Activated CD4-positive, alpha-beta T cell treated with anti-CD3 and anti-CD28 coated beads, Interleukin-2, amount 10 ng/mL, durations not matched to agents 24 days and 14 days (primary cell): ENCODE data around the gene DDX25. TPM values are rescaled to one million over a fixed set of nuclear protein-coding genes. Genes with fewer than 3 reads are reported as not detected.
"Not testable (repeated sequence)": the region's sequence is repeated elsewhere in the genome, so short reads cannot be mapped to it uniquely, and the experiment has no call there.

ENCODE experiments used
- DNase-seq: peaks from one replicate; pipeline ENCODE4 v3.0.0; 2022
- H3K27ac Mint-ChIP-seq: one replicate; pipeline ENCODE4 v1.8.0; 2022; ENCODE audit warnings: mild to moderate bottlenecking, mixed read lengths
- H3K27me3 Mint-ChIP-seq: one replicate; pipeline ENCODE4 v1.8.0; 2022; ENCODE audit warnings: mixed read lengths
- H3K36me3 Mint-ChIP-seq: one replicate; pipeline ENCODE4 v1.8.0; 2022; ENCODE audit warnings: low read depth, mild to moderate bottlenecking, mixed read lengths
- H3K4me1 Mint-ChIP-seq: one replicate; pipeline ENCODE4 v1.8.0; 2021; ENCODE audit warnings: mixed read lengths
- H3K4me3 Mint-ChIP-seq: one replicate; pipeline ENCODE4 v1.8.0; 2022; ENCODE audit warnings: mild to moderate bottlenecking, moderate library complexity, mixed read lengths
- H3K9me3 Mint-ChIP-seq: one replicate; pipeline ENCODE4 v1.8.0; 2021; ENCODE audit warnings: mixed read lengths
- intact Hi-C: fragments of 100-400 bp; cut with micrococcal nuclease; formaldehyde crosslinking; loops from one replicate; pipeline ENCODE4 v1.15.1; 2023
- total RNA-seq: library from RNA; stranded (reverse); gene quantifications from 2 replicates; pipeline ENCODE4 v1.2.3, GENCODE V29; 2022

Gene DDX25
- total RNA-seq, 1 donor from 2014 or later, result not detected

- peak within 1 kb of the TSS; percentile 97 for H3K27ac Mint-ChIP-seq
- peak within 1 kb of the TSS; percentile 89 for H3K4me3 Mint-ChIP-seq
- peaks cover 9% of the 10 kb centered on the region for H3K36me3 Mint-ChIP-seq
- H3K9me3 Mint-ChIP-seq, result no peaks in the 10 kb centered on the region
- intact Hi-C loops, result loop anchor here (1.0 to 10.0 kb wide), 9 partner anchors 16 to 933 kb away; partner anchors contain the start of genes CCDC15, EI24, FAM118B and FOXRED1
- peaks cover 34% of the 10 kb centered on the region for H3K4me1 Mint-ChIP-seq
- DNase-seq, result peak; percentile 100
- peaks cover 4% of the 10 kb centered on the region for H3K27me3 Mint-ChIP-seq
Measured at GRCh38 chr11:125887373-125888324, 16.7 kb upstream of the DDX25 start, which contains the start of gene HYLS1. Gene HYLS1, plus strand, starts transcription at chr11:125887668. Its CDS starts 11,701 bp downstream, at chr11:125899369.

GRCh38 chr11:125890447-125891100, 13.7 kb upstream of the DDX25 start:
- H3K9me3 Mint-ChIP-seq, result no peaks in the 10 kb centered on the region
- no peak for DNase-seq
- intact Hi-C loops, result no loop called here
- peaks cover 4% of the 10 kb centered on the region for H3K27me3 Mint-ChIP-seq
- H3K27ac Mint-ChIP-seq, result no peak overlapping the region
- peaks cover 36% of the 10 kb centered on the region for H3K36me3 Mint-ChIP-seq
- peak overlapping the region; percentile 24 for H3K4me3 Mint-ChIP-seq
- peaks cover 41% of the 10 kb centered on the region for H3K4me1 Mint-ChIP-seq

- Mint-ChIP-seq H3K4me1 (peaks cover 41% of the 10 kb centered on the region), H3K9me3 (no peaks in the 10 kb centered on the region), H3K27me3 (peaks cover 4% of the 10 kb centered on the region), H3K27ac (no peak overlapping the region), H3K4me3 (no peak overlapping the region), H3K36me3 (peaks cover 49% of the 10 kb centered on the region)
- no peak for DNase-seq
- intact Hi-C loops, result no loop called here
Measured at GRCh38 chr11:125892071-125892470, 12.2 kb upstream of the DDX25 start.

GRCh38 chr11:125892994-125893393, 11.3 kb upstream of the DDX25 start:
- Mint-ChIP-seq H3K36me3 (peaks cover 51% of the 10 kb centered on the region), H3K4me3 (no peak overlapping the region), H3K27ac (no peak overlapping the region), H3K27me3 (no peaks in the 10 kb centered on the region), H3K9me3 (no peaks in the 10 kb centered on the region), H3K4me1 (peaks cover 42% of the 10 kb centered on the region)
- DNase-seq, result no peak
- intact Hi-C loops, result no loop called here

- Mint-ChIP-seq H3K9me3 (no peaks in the 10 kb centered on the region), H3K4me3 (peak overlapping the region; percentile 95), H3K36me3 (peaks cover 34% of the 10 kb centered on the region), H3K4me1 (peaks cover 35% of the 10 kb centered on the region), H3K27ac (peak overlapping the region; percentile 56), H3K27me3 (peaks cover 24% of the 10 kb centered on the region)
- DNase-seq, result no peak
- intact Hi-C loops, result loop anchor here (5.0 kb wide), 2 partner anchors 160 to 790 kb away; partner anchors contain the start of genes CDON and TMEM218
Measured at GRCh38 chr11:125901872-125902271, 2.4 kb upstream of the DDX25 start.

- DNase-seq, result no peak
- Mint-ChIP-seq H3K4me3 (peak overlapping the region; percentile 95), H3K4me1 (peaks cover 32% of the 10 kb centered on the region), H3K27ac (peak overlapping the region; percentile 94), H3K9me3 (no peaks in the 10 kb centered on the region), H3K27me3 (peaks cover 25% of the 10 kb centered on the region), H3K36me3 (peaks cover 33% of the 10 kb centered on the region)
- intact Hi-C loops, result loop anchor here (5.0 kb wide), 2 partner anchors 160 to 790 kb away; partner anchors contain the start of genes CDON and TMEM218
Measured at GRCh38 chr11:125902277-125902926, 1.9 kb upstream of the DDX25 start.

GRCh38 chr11:125902927-125903710, 1.2 kb upstream of the DDX25 start, which contains the start of gene PUS3:
Gene PUS3, minus strand, starts transcription at chr11:125903206. Its CDS starts 6,922 bp downstream, at chr11:125896284.
- peak within 1 kb of the TSS; percentile 95 for H3K4me3 Mint-ChIP-seq
- intact Hi-C loops, result loop anchor here (1.0 to 5.0 kb wide), 5 partner anchors 16 to 791 kb away; partner anchors contain the start of genes CDON, FAM118B, HYLS1 and RPUSD4
- peaks cover 29% of the 10 kb centered on the region for H3K27me3 Mint-ChIP-seq
- peak; percentile 97 for DNase-seq
- peak within 1 kb of the TSS; percentile 94 for H3K27ac Mint-ChIP-seq
- H3K36me3 Mint-ChIP-seq, result peaks cover 26% of the 10 kb centered on the region
- H3K4me1 Mint-ChIP-seq, result peaks cover 28% of the 10 kb centered on the region
- no peaks in the 10 kb centered on the region for H3K9me3 Mint-ChIP-seq

GRCh38 chr11:125904678-125905077, 370 bp downstream of the DDX25 start:
- intact Hi-C loops, result loop anchor here (5.0 kb wide), 2 partner anchors 158 to 792 kb away; partner anchors contain the start of genes CDON and TMEM218
- no peak for DNase-seq
- Mint-ChIP-seq H3K9me3 (no peaks in the 10 kb centered on the region), H3K4me1 (peaks cover 21% of the 10 kb centered on the region), H3K27me3 (peaks cover 35% of the 10 kb centered on the region), H3K36me3 (peaks cover 18% of the 10 kb centered on the region), H3K27ac (no peak overlapping the region), H3K4me3 (peak overlapping the region; percentile 62)

GRCh38 chr11:125910226-125910849, 6.0 kb downstream of the DDX25 start:
- no peaks in the 10 kb centered on the region for H3K36me3 Mint-ChIP-seq
- no peaks in the 10 kb centered on the region for H3K9me3 Mint-ChIP-seq
- no peak overlapping the region for H3K27ac Mint-ChIP-seq
- peaks cover 42% of the 10 kb centered on the region for H3K27me3 Mint-ChIP-seq
- intact Hi-C loops, result no loop called here
- no peak for DNase-seq
- no peaks in the 10 kb centered on the region for H3K4me1 Mint-ChIP-seq
- no peak overlapping the region for H3K4me3 Mint-ChIP-seq

GRCh38 chr11:125914601-125915000, 10.3 kb downstream of the DDX25 start:
- DNase-seq, intact Hi-C loops, H3K27ac Mint-ChIP-seq, H3K9me3 Mint-ChIP-seq, H3K4me1 Mint-ChIP-seq, H3K36me3 Mint-ChIP-seq, H3K4me3 Mint-ChIP-seq: not testable (repeated sequence)
- peaks cover 33% of the 10 kb centered on the region for H3K27me3 Mint-ChIP-seq

GRCh38 chr11:125916683-125917347, 12.5 kb downstream of the DDX25 start:
- no peaks in the 10 kb centered on the region for H3K9me3 Mint-ChIP-seq
- DNase-seq, result no peak
- H3K27me3 Mint-ChIP-seq, result peaks cover 20% of the 10 kb centered on the region
- no peak overlapping the region for H3K4me3 Mint-ChIP-seq
- no peak overlapping the region for H3K27ac Mint-ChIP-seq
- no peaks in the 10 kb centered on the region for H3K36me3 Mint-ChIP-seq
- intact Hi-C loops, result no loop called here
- no peaks in the 10 kb centered on the region for H3K4me1 Mint-ChIP-seq
